GM12892 (cell line): ENCODE data around the gene CTBP2.

Source experiments
- POLR2A ChIP-seq: IDR thresholded peaks from 2 replicates; pipeline ENCODE4 v1.6.1; 2011; ENCODE audit warnings: low read depth, low read length, control low read depth
- POLR2AphosphoS5 ChIP-seq: IDR thresholded peaks from 2 replicates; pipeline ENCODE4 v1.6.1; 2011; ENCODE audit warnings: low read depth, low read length, control low read depth
- TAF1 ChIP-seq: IDR thresholded peaks from 2 replicates; pipeline ENCODE4 v1.6.1; 2011; ENCODE audit warnings: low read depth, mild to moderate bottlenecking, control low read depth, low read length, borderline replicate concordance

DNA sequence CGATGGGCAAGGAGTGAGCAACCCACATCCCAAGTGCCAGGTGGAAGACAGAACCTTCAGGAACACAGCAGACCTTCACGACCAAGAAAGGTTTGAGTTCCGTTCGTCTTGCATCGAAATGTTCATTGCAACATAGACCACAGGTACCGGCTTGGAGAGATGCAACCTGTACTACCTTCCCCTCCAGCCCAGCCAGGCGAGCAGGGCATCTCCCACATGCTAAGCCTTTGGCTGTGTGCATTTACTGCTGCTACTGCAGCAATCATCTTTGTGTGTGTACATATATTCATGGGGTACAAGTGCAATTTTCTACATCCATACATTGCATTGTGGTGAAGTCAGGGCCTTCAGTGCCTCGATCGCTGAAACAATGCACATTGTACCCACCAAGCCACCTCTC lies 58.8 kb downstream of the CTBP2 start:
- TF ChIP-seq POLR2AphosphoS5 (no peak), POLR2A (no peak), TAF1 (no peak)
